Activated CD4-positive, alpha-beta T cell treated with anti-CD3 and anti-CD28 coated beads for 24 hours (primary cell): Measurements from ENCODE around the gene RBP5.

Experiments used
- DNase-seq, 2 donors: peaks; one replicate each; pipeline ENCODE4 v3.0.0-alpha.2; 2020; ENCODE audit warnings: low read depth in 2 of 2

The RBP5 gene

GRCh38 chr12:7128681-7129286 is at the start of gene RBP5:
RBP5 (minus strand) TSS chr12:7128889; CDS start chr12:7128775, 114 bp downstream.
- DNase-seq = no peak

- DNase-seq = no peak
These were observed 49.8 kb upstream of the RBP5 start for GRCh38 chr12:7178481-7178880.

DNA sequence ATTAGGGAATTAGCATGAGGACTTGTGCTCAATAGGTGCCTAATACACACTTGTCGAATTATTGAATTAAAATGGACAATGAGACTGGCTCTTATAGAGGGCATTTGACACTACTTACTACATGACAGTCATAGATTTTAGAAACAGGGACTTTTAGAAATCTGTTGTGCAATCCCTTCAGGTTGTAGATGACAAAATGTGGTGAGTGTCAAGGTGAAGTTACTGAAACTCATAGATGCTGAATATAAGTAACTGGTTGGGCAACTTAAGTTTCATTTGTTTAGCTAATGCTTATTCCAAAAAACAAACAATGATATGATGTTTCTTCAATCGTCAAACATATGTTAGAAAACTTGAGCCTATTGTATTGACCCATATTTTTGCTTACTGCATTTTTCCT is 47.9 kb upstream of the RBP5 start:
- no peak for DNase-seq

GRCh38 chr12:7175493-7175892 is 46.8 kb upstream of the RBP5 start:
- DNase-seq = no peak

- DNase-seq = no peak
These were observed 43.2 kb upstream of the RBP5 start for GRCh38 chr12:7171854-7172253.

GRCh38 chr12:7169951-7170350 is 41.3 kb upstream of the RBP5 start:
- DNase-seq = no peak

- peak in 1 of 2 donors; percentile 16 for DNase-seq
These were observed 34.0 kb upstream of the RBP5 start for GRCh38 chr12:7162691-7163114.

DNA sequence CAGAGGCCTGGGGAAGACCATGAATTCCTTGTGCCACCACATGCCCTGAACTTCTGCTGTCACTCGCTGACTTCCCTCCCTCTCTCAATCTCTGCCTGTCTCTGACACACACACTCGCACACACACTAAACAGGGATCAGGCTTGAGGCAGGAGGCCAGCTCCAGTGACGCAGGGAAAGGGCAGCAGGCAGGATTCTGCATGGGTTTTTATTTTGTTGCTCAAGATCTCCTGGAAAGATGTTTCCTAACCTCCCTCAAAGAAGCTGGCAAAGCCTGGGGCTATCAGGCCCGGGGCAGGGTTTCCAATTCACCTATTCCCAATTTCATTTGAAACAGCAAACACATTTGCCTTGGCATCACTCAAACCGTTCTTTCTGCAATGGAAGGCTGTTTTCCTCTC is 33.1 kb upstream of the RBP5 start:
- DNase-seq = no peak

GRCh38 chr12:7161327-7161726 is 32.6 kb upstream of the RBP5 start:
- no peak for DNase-seq

GRCh38 chr12:7160183-7160582 is 31.5 kb upstream of the RBP5 start:
- no peak for DNase-seq

GRCh38 chr12:7158781-7159609 is 30.3 kb upstream of the RBP5 start:
- DNase-seq = no peak

- no peak for DNase-seq
These were observed 28.7 kb upstream of the RBP5 start for GRCh38 chr12:7157391-7157790.

GRCh38 chr12:7156259-7157197 is 27.8 kb upstream of the RBP5 start:
- no peak for DNase-seq

DNA sequence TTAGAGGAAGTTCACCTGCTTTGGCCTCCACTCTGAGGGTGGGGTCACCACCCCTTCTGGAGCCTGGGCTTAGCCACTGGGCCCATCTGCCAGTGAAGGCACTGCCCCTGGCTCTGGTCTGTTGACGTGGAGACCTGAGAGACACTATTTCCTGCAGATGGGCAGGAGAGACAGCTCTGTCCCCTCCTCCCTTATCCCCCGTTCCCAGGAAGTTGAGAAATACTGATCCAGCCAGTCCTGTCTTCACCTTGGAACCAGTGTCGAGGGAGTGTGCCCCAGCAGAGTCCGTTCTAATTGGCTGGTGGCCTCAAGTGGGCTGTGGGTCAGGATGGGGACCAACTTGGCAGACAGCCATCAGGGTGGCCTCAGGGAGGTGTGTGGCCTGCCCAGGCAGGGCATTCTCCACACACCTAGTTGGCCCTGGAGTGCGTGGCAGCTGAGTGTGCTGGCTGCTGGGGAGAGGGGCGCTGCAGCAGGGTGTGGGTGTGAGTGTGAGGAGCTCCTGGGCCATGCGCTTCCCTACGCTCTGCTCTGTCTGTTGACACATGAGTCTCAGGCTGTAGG is 26.9 kb upstream of the RBP5 start:
- DNase-seq = no peak

GRCh38 chr12:7154901-7155470 is 26.3 kb upstream of the RBP5 start:
- no peak for DNase-seq

- no peak for DNase-seq
These were observed 25.4 kb upstream of the RBP5 start for GRCh38 chr12:7154042-7154441.

- DNase-seq = no peak
These were observed 24.1 kb upstream of the RBP5 start for GRCh38 chr12:7152818-7153217.

DNA sequence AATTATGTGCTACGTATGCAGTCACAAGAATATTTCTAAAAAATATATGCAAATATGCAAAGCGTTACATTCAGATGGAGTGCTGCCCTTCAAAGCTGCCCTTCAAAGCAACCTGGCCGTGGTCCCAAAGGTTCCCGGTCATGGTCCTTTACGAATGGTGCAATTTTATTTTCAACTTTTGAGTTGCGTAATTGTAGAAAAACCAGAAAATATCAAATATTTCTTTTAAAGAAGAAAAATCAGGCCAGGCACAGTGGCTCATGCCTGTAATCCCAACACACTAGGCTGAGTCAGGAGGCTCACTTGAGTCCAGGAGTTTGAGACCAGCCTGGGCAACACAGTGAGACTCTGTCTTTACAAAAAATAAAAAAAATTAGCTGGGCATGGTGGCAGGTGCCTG is 22.8 kb upstream of the RBP5 start:
- DNase-seq = no peak

GRCh38 chr12:7150841-7151240 is 22.2 kb upstream of the RBP5 start:
- no peak for DNase-seq

- DNase-seq = no peak
These were observed 21.7 kb upstream of the RBP5 start for GRCh38 chr12:7150356-7150755.

GRCh38 chr12:7146906-7147305 is 18.2 kb upstream of the RBP5 start:
- DNase-seq = no peak

DNA sequence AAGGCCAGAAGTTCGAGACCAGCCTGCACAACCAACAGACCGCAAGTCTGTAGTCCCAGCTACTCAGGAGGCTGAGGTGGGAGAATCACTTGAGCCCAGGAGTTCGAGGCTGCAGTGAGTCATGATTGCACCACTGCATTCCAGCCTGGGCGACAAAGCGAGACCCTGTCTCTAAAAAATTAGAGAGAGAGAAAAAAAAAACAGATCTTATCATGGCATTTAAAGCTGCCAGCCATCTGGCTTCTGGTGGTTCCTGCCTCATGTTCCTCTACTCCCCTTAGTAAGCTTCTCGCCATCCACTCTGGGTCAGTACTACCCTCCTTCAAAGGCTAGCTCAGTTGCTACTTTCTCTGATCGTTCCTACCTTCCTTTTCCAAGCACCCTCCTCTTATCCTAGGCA is 17.5 kb upstream of the RBP5 start:
- DNase-seq = no peak
